ENCODE measurements around the gene LRCH3. TPM values are rescaled to one million over a fixed set of nuclear protein-coding genes. Genes with fewer than 3 reads are reported as not detected.

Gene LRCH3
- total RNA-seq, 1 experiment from 2014 or later, result 75.8 TPM

- intact Hi-C loops (cut with micrococcal nuclease; ENCODE audit: unreplicated experiment), result no loop called here
- Histone ChIP-seq H3K36me3 (ENCODE audit: control insufficient read depth, insufficient read depth, low read length) (peaks cover 9% of the 10 kb centered on the region), H3K27ac (ENCODE audit: low read length) (no peak overlapping the region), H3K27me3 (ENCODE audit: control insufficient read depth, insufficient read depth, low read length) (no peaks in the 10 kb centered on the region), H3K9me3 (ENCODE audit: control insufficient read depth, insufficient read depth, low read depth, low read length) (no peaks in the 10 kb centered on the region), H3K4me3 (ENCODE audit: low read depth in 2 of 2, low read length in 2 of 2) (no peak overlapping the region), H3K4me1 (ENCODE audit: control insufficient read depth, insufficient read depth, low read length) (no peaks in the 10 kb centered on the region)
- ChIA-PET CTCF (no interaction called here), POLR2A (no interaction called here)
- DNase-seq (ENCODE audit: low read depth, low spot score), result no peak
- in situ Hi-C loops (cut with HindIII; ENCODE audit: low pct_unique_long_range_greater_than_20kb, low sequenced_read_pairs), result no loop called here
- ATAC-seq, result no peak
- TF ChIP-seq CTCF (IDR thresholded peaks at IDR 0.05), result no peak
- TF ChIP-seq SIN3A (IDR thresholded peaks at IDR 0.05; ENCODE audit: borderline replicate concordance, insufficient read depth, low read depth, low read length), result no peak
- no peak for TF ChIP-seq REST (IDR thresholded peaks at IDR 0.05; ENCODE audit: insufficient read depth in 1 of 2, low read depth in 2 of 2, low read length in 1 of 2)
- TF ChIP-seq POLR2AphosphoS5 (IDR thresholded peaks at IDR 0.05; ENCODE audit: low read depth, low read length), result no peak
- no peak for TF ChIP-seq TCF7L2 (IDR thresholded peaks at IDR 0.05; ENCODE audit: low read depth, low read length)
- no TSS peak for BruUV-seq (replicated peaks)
These were observed 89.6 kb downstream of the LRCH3 start for GRCh38 chr3:197880491-197881269.

GRCh38 chr3:197881270-197881969 is 90.4 kb downstream of the LRCH3 start:
- POLR2A ChIA-PET, result no interaction called here
- ATAC-seq, result no peak
- CTCF ChIA-PET, result no interaction called here

More at GRCh38 chr3:197881270-197881969, 90.4 kb downstream of the LRCH3 start:
- H3K27me3 ChIP-seq (ENCODE audit: control insufficient read depth, insufficient read depth, low read length), result no peaks in the 10 kb centered on the region
- H3K4me3 ChIP-seq (ENCODE audit: low read depth in 2 of 2, low read length in 2 of 2), result no peak overlapping the region
- BruUV-seq (replicated peaks), result no TSS peak
- H3K36me3 ChIP-seq (ENCODE audit: control insufficient read depth, insufficient read depth, low read length), result peaks cover 6% of the 10 kb centered on the region
- H3K4me1 ChIP-seq (ENCODE audit: control insufficient read depth, insufficient read depth, low read length), result no peaks in the 10 kb centered on the region
- DNase-seq (ENCODE audit: low read depth, low spot score), result no peak
- no peak overlapping the region for H3K27ac ChIP-seq (ENCODE audit: low read length)
- H3K9me3 ChIP-seq (ENCODE audit: control insufficient read depth, insufficient read depth, low read depth, low read length), result no peaks in the 10 kb centered on the region
- in situ Hi-C loops (cut with HindIII; ENCODE audit: low pct_unique_long_range_greater_than_20kb, low sequenced_read_pairs) (no loop called here), intact Hi-C loops (cut with micrococcal nuclease; ENCODE audit: unreplicated experiment) (no loop called here)
- no peak for TF ChIP-seq REST (IDR thresholded peaks at IDR 0.05; ENCODE audit: insufficient read depth in 1 of 2, low read depth in 2 of 2, low read length in 1 of 2)
- TF ChIP-seq POLR2AphosphoS5 (IDR thresholded peaks at IDR 0.05; ENCODE audit: low read depth, low read length), result no peak
- TF ChIP-seq TCF7L2 (IDR thresholded peaks at IDR 0.05; ENCODE audit: low read depth, low read length), result no peak
- TF ChIP-seq CTCF (IDR thresholded peaks at IDR 0.05), result no peak
- no peak for TF ChIP-seq SIN3A (IDR thresholded peaks at IDR 0.05; ENCODE audit: borderline replicate concordance, insufficient read depth, low read depth, low read length)
